Measurements from ENCODE around the gene SCGB3A1. TPM values are rescaled to one million over a fixed set of nuclear protein-coding genes. Genes with fewer than 3 reads are reported as not detected.

The SCGB3A1 gene
- polyA plus RNA-seq, 1 donor (not counting 4 experiments of a cell fraction or from before 2014, with no cell fraction given), result not detected

- no peak for FAIRE-seq
- no peak for TF ChIP-seq CTCF (optimal IDR thresholded peaks at IDR 0.05 in 1 of 3, IDR thresholded peaks at IDR 0.05 in 1 of 3, conservative IDR thresholded peaks at IDR 0.05 in 1 of 3; ENCODE audit: extremely low read depth in 1 of 3, insufficient read depth in 2 of 3, low read length in 3 of 3)
- dilution Hi-C loops (cut with MboI; ENCODE audit: extremely low pct_ligation_motif_present, low sequenced_read_pairs), result no loop called here
- no peaks in the 10 kb centered on the region for H3K27me3 ChIP-seq (ENCODE audit: control insufficient read depth, extremely low read depth, insufficient read depth, low read length)
- H3K79me2 ChIP-seq (ENCODE audit: control insufficient read depth, insufficient read depth, low read length), result no peaks in the 10 kb centered on the region
- H3K36me3 ChIP-seq (ENCODE audit: control insufficient read depth in 2 of 2, extremely low read depth in 1 of 2, insufficient read depth in 2 of 2, low read length in 2 of 2), result no peaks in the 10 kb centered on the region
- H3K4me1 ChIP-seq (ENCODE audit: control insufficient read depth, extremely low read depth, insufficient read depth, low read length), result no peaks in the 10 kb centered on the region
- H3K9me1 ChIP-seq (ENCODE audit: control insufficient read depth, extremely low read depth, insufficient read depth, low read length), result no peaks in the 10 kb centered on the region
- no peak overlapping the region for H2AFZ ChIP-seq (ENCODE audit: control insufficient read depth, low read length)
- DNase-seq (ENCODE audit: low read depth, low spot score), result no peak
- no peak overlapping the region for H3K4me3 ChIP-seq (ENCODE audit: control insufficient read depth in 2 of 3, extremely low read depth in 1 of 3, insufficient read depth in 2 of 3, low read depth in 1 of 3, low read length in 3 of 3)
- H3K4me2 ChIP-seq (ENCODE audit: control insufficient read depth, extremely low read depth, insufficient read depth, low read depth, low read length), result no peak overlapping the region
- H3K9ac ChIP-seq (ENCODE audit: control insufficient read depth, extremely low read depth, insufficient read depth, low read length), result no peak overlapping the region
- no peaks in the 10 kb centered on the region for H4K20me1 ChIP-seq (ENCODE audit: control insufficient read depth, extremely low read depth, insufficient read depth, low read length)
- no peak overlapping the region for H3K27ac ChIP-seq (ENCODE audit: control insufficient read depth, insufficient read depth, low read length)
- H3K9me3 ChIP-seq (ENCODE audit: control insufficient read depth, low read depth, low read length), result no peaks in the 10 kb centered on the region
These were observed 8.8 kb upstream of the SCGB3A1 start for GRCh38 chr5:180599981-180600553.

- no peak overlapping the region for H3K4me3 ChIP-seq (ENCODE audit: control insufficient read depth in 2 of 3, extremely low read depth in 1 of 3, insufficient read depth in 2 of 3, low read depth in 1 of 3, low read length in 3 of 3)
- no peak for TF ChIP-seq EZH2 (IDR thresholded peaks at IDR 0.05; ENCODE audit: low read length)
- no peak for TF ChIP-seq CTCF (optimal IDR thresholded peaks at IDR 0.05 in 1 of 3, IDR thresholded peaks at IDR 0.05 in 1 of 3, conservative IDR thresholded peaks at IDR 0.05 in 1 of 3; ENCODE audit: extremely low read depth in 1 of 3, insufficient read depth in 2 of 3, low read length in 3 of 3)
- H3K4me2 ChIP-seq (ENCODE audit: control insufficient read depth, extremely low read depth, insufficient read depth, low read depth, low read length), result no peak overlapping the region
- no peak overlapping the region for H2AFZ ChIP-seq (ENCODE audit: control insufficient read depth, low read length)
- no peaks in the 10 kb centered on the region for H4K20me1 ChIP-seq (ENCODE audit: control insufficient read depth, extremely low read depth, insufficient read depth, low read length)
- H3K9ac ChIP-seq (ENCODE audit: control insufficient read depth, extremely low read depth, insufficient read depth, low read length), result no peak overlapping the region
- H3K36me3 ChIP-seq (ENCODE audit: control insufficient read depth in 2 of 2, extremely low read depth in 1 of 2, insufficient read depth in 2 of 2, low read length in 2 of 2), result no peaks in the 10 kb centered on the region
- no peak overlapping the region for H3K27ac ChIP-seq (ENCODE audit: control insufficient read depth, insufficient read depth, low read length)
- H3K9me1 ChIP-seq (ENCODE audit: control insufficient read depth, extremely low read depth, insufficient read depth, low read length), result no peaks in the 10 kb centered on the region
- no peaks in the 10 kb centered on the region for H3K27me3 ChIP-seq (ENCODE audit: control insufficient read depth, extremely low read depth, insufficient read depth, low read length)
- no peaks in the 10 kb centered on the region for H3K9me3 ChIP-seq (ENCODE audit: control insufficient read depth, low read depth, low read length)
- dilution Hi-C loops (cut with MboI; ENCODE audit: extremely low pct_ligation_motif_present, low sequenced_read_pairs), result no loop called here
- no peaks in the 10 kb centered on the region for H3K79me2 ChIP-seq (ENCODE audit: control insufficient read depth, insufficient read depth, low read length)
- DNase-seq (ENCODE audit: low read depth, low spot score), result no peak
- no peaks in the 10 kb centered on the region for H3K4me1 ChIP-seq (ENCODE audit: control insufficient read depth, extremely low read depth, insufficient read depth, low read length)
- FAIRE-seq, result no peak
These were observed 8.3 kb upstream of the SCGB3A1 start for GRCh38 chr5:180599590-180599914.
